NB4 (cell line): ENCODE measurements around the gene AK8.
"Not testable (repeated sequence)": the region's sequence is repeated elsewhere in the genome, so short reads cannot be mapped to it uniquely, and the experiment has no call there.

Experiments used
- DNase-seq: peaks from one replicate; pipeline ENCODE4 v3.0.0; 2010; ENCODE audit warnings: low read depth
- H3K4me3 ChIP-seq: one replicate; pipeline ENCODE4 v1.5.1; 2011; ENCODE audit warnings: mild to moderate bottlenecking, low read depth, low read length, moderate library complexity
- CTCF ChIP-seq: IDR thresholded peaks from one replicate; pipeline ENCODE4 v1.5.1; 2012; ENCODE audit warnings: low read depth, low read length
- MAX ChIP-seq: IDR thresholded peaks from 2 replicates; pipeline ENCODE4 v1.6.1; 2011; ENCODE audit warnings: low read depth, low read length
- MYC ChIP-seq: IDR thresholded peaks from 2 replicates; pipeline ENCODE4 v1.6.1; 2011; ENCODE audit warnings: low read depth, low read length
- POLR2A ChIP-seq: IDR thresholded peaks from 2 replicates; pipeline ENCODE4 v1.6.1; 2011; ENCODE audit warnings: mild to moderate bottlenecking; ENCODE audit not compliant: insufficient read length; ENCODE audit errors: extremely low read depth

Gene AK8

DNA sequence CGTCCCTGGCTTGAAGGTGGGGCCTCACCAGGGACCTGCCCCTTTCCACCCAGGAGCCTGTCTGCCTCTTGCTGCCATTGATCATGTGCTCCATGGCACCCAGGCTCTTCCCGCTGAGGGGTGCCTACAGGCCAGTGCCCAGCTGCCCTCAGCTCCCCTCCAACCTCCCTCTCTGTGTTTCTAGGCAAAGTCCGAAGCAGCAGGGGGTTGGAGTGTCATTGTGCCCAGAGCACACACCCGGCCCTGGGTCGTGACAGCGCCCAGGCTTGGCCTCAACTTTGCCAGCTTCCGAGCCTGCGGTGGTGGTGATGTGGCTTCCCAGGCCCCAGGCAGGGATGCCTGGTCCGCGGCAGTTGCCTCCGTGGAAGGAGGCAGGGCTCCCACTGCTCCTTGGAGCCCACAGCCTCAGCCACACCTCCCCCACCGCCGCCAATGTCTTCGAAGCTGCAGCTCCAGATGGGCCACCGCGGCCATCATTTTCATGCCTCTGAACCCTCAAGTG lies 155.5 kb downstream of the AK8 start:
- no peak for TF ChIP-seq POLR2A
- TF ChIP-seq MYC, result no peak
- TF ChIP-seq MAX, result no peak
- no peak for TF ChIP-seq CTCF
- no peak for DNase-seq
- no peak overlapping the region for H3K4me3 ChIP-seq

DNA sequence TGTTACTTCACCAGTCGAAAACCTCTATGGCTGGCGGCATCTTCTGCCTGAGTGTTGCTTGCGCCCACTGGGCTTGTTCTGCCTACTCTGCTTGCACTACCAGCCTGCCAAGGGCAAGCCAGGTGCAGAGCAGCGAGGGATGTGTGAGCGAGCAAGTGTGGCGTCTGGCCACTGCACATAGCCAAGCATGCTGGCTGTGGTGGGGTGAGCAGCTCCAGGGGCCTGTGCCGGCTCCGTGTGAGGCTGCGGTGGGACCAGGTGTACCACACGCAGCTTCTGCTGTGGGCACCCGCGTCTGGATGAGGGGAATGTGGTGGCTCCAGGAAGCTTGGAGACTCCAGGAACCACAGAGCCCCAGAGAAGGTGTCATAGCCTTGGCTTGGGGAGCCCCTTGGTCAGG lies 156.4 kb downstream of the AK8 start:
- TF ChIP-seq CTCF (no peak), MYC (no peak), POLR2A (no peak), MAX (no peak)
- no peak for DNase-seq
- no peak overlapping the region for H3K4me3 ChIP-seq

GRCh38 chr9:132718381-132718928 lies 159.6 kb downstream of the AK8 start:
- not testable (repeated sequence) for H3K4me3 ChIP-seq, DNase-seq

DNA sequence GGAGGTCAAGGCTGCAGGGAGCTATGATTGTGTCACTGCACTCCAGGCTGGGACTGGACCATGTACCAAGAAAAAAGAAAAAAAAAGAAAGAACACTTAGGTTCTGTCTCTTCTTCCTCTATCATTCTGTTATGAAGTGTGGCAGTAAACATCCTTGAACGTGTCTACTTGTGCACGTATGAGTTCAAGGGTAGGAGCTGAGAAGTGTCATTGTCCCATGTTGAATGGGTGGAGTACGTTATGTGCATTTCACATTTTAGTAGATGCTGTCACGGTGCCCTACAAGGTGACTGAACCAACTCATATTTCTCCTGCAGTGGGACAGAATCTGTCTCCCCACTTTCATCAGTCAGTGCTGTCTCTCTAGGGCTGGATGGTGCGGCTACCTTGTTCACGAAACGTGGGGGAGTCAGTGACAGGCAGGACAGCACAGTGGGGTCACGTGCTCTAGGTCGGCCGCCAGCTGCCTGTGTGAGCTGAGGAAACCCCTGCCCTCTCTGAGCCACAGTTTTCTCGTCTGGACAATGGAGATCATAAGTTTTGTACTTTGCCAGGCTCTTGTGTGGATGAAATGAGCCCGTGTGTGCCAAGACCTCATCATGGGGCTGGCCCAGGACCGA lies 160.6 kb downstream of the AK8 start:
- H3K4me3 ChIP-seq, result no peak overlapping the region
- no peak for DNase-seq
- TF ChIP-seq CTCF (no peak), MYC (no peak), POLR2A (no peak), MAX (no peak)

DNA sequence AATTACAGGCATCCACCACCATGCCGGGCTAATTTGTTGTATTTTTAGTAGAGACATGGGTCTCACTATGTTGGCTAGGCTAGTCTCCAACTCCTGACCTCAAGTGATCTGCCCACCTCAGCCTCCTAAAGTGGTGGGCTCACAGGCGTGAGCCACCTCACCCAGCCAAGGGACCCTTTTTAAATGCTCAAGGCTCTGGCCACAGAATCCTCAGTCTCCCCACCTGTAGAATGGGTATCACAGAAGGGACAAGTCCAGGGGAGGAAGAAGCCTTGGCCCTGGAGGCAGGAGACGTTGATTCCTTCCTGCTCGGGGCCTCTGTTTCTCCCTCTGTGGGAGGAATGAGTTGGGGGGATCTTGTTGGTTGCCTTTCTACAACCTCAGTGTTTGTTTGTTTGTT lies 162.1 kb downstream of the AK8 start:
- TF ChIP-seq MYC (no peak), CTCF (no peak)
- no peak overlapping the region for H3K4me3 ChIP-seq
- DNase-seq, result no peak

DNA sequence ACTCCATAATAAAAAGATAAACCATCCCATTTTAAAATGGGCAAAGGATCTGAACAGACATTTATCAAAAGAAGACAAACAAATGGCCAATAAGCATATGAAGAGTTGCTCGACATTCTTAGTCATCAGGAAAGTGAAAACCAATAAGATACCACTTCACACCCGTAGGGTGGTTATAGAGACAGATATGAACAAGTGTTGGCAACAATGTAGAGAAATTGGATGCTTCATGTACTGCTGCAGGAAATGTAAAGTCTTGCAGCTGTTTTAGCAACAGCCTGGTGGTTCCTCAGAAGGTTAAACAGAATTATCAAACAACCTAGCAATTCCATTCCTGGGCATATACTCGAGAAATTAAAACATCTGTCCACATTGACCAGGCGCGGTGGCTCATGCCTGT lies 165.3 kb downstream of the AK8 start:
- TF ChIP-seq MAX (no peak), CTCF (no peak), POLR2A (no peak)
- DNase-seq, result no peak
- H3K4me3 ChIP-seq, result no peak overlapping the region
